Kidney (tissue), 14 donors: ENCODE data around the gene PLXNA1. TPM values are rescaled to one million over a fixed set of nuclear protein-coding genes. Genes with fewer than 3 reads are reported as not detected.

Experiments used
- DNase-seq, 5 donors: peaks; one replicate each; pipeline ENCODE4 v3.0.0-alpha.2; 2013 to 2020
- FAIRE-seq: peaks from 2 replicates; lab custom pipeline; 2012; peaks lifted over from hg19 to GRCh38; lab: Jason Lieb, UNC
- H3K27ac ChIP-seq, 2 donors: one replicate each; pipeline ENCODE4 v1.7.0; 2013; ENCODE audit warnings: low read depth in 2 of 2, low read length in 2 of 2, inconsistent platforms in 1 of 2
- H3K27me3 ChIP-seq: one replicate; pipeline ENCODE4 v1.7.1; 2013; ENCODE audit warnings: low read length, inconsistent platforms; ENCODE audit not compliant: control insufficient read depth, insufficient read depth
- H3K36me3 ChIP-seq, 3 donors: one replicate each; pipeline versions ENCODE4 v1.7.0 to v1.7.1; 2013; ENCODE audit warnings: low read length in 3 of 3, control low read depth in 1 of 3, inconsistent platforms in 1 of 3; ENCODE audit not compliant: insufficient read depth in 3 of 3, control insufficient read depth in 2 of 3
- H3K4me1 ChIP-seq, 3 donors: one replicate each; pipeline versions ENCODE4 v1.7.0 to v1.7.1; 2013; ENCODE audit warnings: low read length in 3 of 3, inconsistent platforms in 1 of 3, low read depth in 1 of 3; ENCODE audit not compliant: control insufficient read depth in 2 of 3, insufficient read depth in 2 of 3
- H3K4me3 ChIP-seq, 3 donors: one replicate each; pipeline versions ENCODE4 v1.7.0 to v1.8.1; 2013; ENCODE audit warnings: low read length in 3 of 3, control low read depth in 1 of 3, inconsistent platforms in 1 of 3
- H3K9ac ChIP-seq, 3 donors: one replicate each; pipeline versions ENCODE4 v1.7.0 to v1.7.1; 2013; ENCODE audit warnings: low read length in 3 of 3, control low read depth in 1 of 3, inconsistent platforms in 1 of 3
- H3K9me3 ChIP-seq, 3 donors: one replicate each; pipeline versions ENCODE4 v1.7.0 to v1.7.1; 2013; ENCODE audit warnings: low read length in 3 of 3, control low read depth in 1 of 3, inconsistent platforms in 1 of 3; ENCODE audit not compliant: control insufficient read depth in 2 of 3, insufficient read depth in 1 of 3
- intact Hi-C: fragments of 100-400 bp; cut with DNase I; formaldehyde crosslinking; loops from one replicate; pipeline ENCODE4 v1.11.1; 2022
- polyA plus RNA-seq: library from polyadenylated mRNA; stranded (reverse); fragments of 350-450 nt; fragmentation: Illumina TruSeq; extraction: RNeasy Lipid Tissue Mini Kit (QIAGEN cat#74804); gene quantifications from one replicate; pipeline ENCODE4 v1.2.3, GENCODE V29; 2014; ENCODE audit warnings: low read depth, low replicate concordance; ENCODE audit not compliant: insufficient read depth
- total RNA-seq: library from RNA; stranded (reverse); fragmentation: NEBNext Ultra II Directional; extraction: Animal tissue kit (Norgen Biotek cat#: 25700); gene quantifications from one replicate; pipeline ENCODE4 v1.2.1, GENCODE V29; 2021
- TF ChIP-seq, protein P1 (sequence below): IDR thresholded peaks from 3 replicates; pipeline ENCODE4 v1.5.1; 2012; ENCODE audit warnings: mild to moderate bottlenecking, moderate library complexity, borderline replicate concordance; ENCODE audit not compliant: insufficient read depth; ENCODE audit errors: extremely low read depth
- donor health status: control.
- donor health status: control.
- donor health status: control.
- donor health status: control.
- donor health status: control.
- donor health status: DM: yes; HTN: yes; CAD: no.
- donor health status: Normal renal cell carcinoma (clear cell type).

Gene PLXNA1
- total and polyA plus RNA-seq, 2 donors from 2014 or later = 5.3 to 29.0 TPM

DNA sequence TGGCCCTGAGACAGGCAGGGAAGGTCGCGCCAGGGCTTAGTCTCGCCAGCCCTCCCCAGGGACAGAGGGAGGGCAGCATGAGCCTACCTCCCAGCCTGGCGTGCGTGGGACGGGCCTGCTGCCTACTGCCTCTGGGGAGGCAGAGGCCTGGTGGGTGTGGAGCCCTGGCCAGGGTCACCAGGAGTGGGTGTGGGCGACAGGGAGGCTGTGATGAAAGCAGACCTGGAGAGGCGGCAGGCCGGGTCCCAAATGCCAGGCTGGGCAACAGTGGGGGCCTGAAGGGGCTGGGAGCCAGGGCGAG lies 33.1 kb downstream of the PLXNA1 start:
- no peak overlapping the region for H3K27ac ChIP-seq
- no peak for FAIRE-seq
- H3K27me3 ChIP-seq = no peaks in the 10 kb centered on the region

DNA sequence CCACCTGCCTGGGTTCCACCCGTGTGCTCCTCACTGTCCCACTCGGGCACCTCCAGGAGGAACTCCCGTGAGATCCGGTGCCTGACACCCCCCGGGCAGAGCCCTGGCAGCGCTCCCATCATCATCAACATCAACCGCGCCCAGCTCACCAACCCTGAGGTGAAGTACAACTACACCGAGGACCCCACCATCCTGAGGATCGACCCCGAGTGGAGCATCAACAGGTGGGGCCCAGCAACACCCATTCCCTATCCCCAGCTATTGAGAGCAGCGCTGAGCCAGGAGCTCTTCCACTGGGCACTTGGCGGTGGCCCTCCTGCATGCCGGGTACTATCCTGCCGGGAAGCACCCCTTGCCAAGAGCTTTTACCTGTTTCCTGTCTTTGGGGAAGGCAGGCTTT lies 33.5 kb downstream of the PLXNA1 start:
- no peak for DNase-seq
- intact Hi-C loops = no loop called here
- H3K9ac ChIP-seq = no peak overlapping the region
- no peak overlapping the region for H3K27ac ChIP-seq
- no peaks in the 10 kb centered on the region for H3K9me3 ChIP-seq
- no peaks in the 10 kb centered on the region for H3K4me1 ChIP-seq
- TF ChIP-seq, protein P1, sequence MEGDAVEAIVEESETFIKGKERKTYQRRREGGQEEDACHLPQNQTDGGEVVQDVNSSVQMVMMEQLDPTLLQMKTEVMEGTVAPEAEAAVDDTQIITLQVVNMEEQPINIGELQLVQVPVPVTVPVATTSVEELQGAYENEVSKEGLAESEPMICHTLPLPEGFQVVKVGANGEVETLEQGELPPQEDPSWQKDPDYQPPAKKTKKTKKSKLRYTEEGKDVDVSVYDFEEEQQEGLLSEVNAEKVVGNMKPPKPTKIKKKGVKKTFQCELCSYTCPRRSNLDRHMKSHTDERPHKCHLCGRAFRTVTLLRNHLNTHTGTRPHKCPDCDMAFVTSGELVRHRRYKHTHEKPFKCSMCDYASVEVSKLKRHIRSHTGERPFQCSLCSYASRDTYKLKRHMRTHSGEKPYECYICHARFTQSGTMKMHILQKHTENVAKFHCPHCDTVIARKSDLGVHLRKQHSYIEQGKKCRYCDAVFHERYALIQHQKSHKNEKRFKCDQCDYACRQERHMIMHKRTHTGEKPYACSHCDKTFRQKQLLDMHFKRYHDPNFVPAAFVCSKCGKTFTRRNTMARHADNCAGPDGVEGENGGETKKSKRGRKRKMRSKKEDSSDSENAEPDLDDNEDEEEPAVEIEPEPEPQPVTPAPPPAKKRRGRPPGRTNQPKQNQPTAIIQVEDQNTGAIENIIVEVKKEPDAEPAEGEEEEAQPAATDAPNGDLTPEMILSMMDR = no peak
- no peak for FAIRE-seq
- H3K36me3 ChIP-seq = peaks cover 0 to 15% (median 0%) of the 10 kb centered on the region in 3 donors
- H3K27me3 ChIP-seq = no peaks in the 10 kb centered on the region
- no peak overlapping the region for H3K4me3 ChIP-seq

More for the DNA sequence above, 33.1 kb downstream of the PLXNA1 start:
- intact Hi-C loops = no loop called here
- DNase-seq = no peak
- H3K9me3 ChIP-seq = no peaks in the 10 kb centered on the region
- TF ChIP-seq, protein P1 = no peak
- H3K36me3 ChIP-seq = peaks cover 0 to 13% (median 0%) of the 10 kb centered on the region in 3 donors
- H3K4me3 ChIP-seq = no peak overlapping the region
- no peak overlapping the region for H3K9ac ChIP-seq
- no peaks in the 10 kb centered on the region for H3K4me1 ChIP-seq

DNA sequence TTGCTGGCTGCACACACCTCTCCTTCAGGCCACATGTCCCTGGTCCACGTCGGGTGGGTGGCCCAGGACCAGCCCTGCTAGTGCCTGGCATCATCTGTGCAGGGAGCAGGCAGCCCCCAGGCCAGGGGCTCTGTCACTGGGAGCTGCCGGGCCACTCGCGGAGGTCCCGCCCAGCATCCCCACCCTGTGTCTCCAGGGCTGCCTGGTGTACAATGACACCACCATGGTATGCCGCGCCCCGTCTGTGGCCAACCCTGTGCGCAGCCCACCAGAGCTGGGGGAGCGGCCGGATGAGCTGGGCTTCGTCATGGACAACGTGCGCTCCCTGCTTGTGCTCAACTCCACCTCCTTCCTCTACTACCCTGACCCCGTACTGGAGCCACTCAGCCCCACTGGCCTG lies 34.3 kb downstream of the PLXNA1 start:
- Histone ChIP-seq H3K4me1 (no peaks in the 10 kb centered on the region), H3K4me3 (no peak overlapping the region), H3K27ac (no peak overlapping the region), H3K36me3 (peaks cover 0 to 23% (median 5%) of the 10 kb centered on the region in 3 donors), H3K9me3 (no peaks in the 10 kb centered on the region), H3K9ac (no peak overlapping the region), H3K27me3 (no peaks in the 10 kb centered on the region)
- no peak for FAIRE-seq
- no peak for DNase-seq
- TF ChIP-seq, protein P1 = no peak
- intact Hi-C loops = no loop called here

DNA sequence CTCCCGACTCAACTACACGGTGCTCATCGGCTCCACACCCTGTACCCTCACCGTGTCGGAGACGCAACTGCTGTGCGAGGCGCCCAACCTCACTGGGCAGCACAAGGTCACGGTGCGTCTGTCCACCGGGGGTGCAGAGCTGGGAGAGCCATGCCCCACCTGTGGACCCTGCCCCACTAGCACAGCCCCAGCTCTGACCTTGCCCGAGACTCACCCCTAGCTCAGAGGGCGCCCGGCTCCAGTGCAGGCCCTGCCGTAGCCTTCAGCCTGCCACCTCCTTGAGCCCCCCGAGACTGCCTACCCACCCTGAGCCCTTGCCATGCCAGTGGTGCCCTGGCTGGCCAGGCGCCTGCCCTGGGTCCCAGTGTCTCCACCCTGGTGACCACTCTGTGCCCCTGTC lies 34.9 kb downstream of the PLXNA1 start:
- TF ChIP-seq, protein P1 = no peak
- FAIRE-seq = no peak

More for the DNA sequence above, 34.9 kb downstream of the PLXNA1 start:
- Histone ChIP-seq H3K4me1 (no peaks in the 10 kb centered on the region), H3K36me3 (peaks cover 0 to 25% (median 5%) of the 10 kb centered on the region in 3 donors), H3K9ac (no peak overlapping the region), H3K9me3 (no peaks in the 10 kb centered on the region), H3K27me3 (no peaks in the 10 kb centered on the region), H3K27ac (no peak overlapping the region), H3K4me3 (no peak overlapping the region)
- DNase-seq = no peak
- intact Hi-C loops = no loop called here
